IMR-90 (cell line): ENCODE measurements around the gene INAVA. TPM values are rescaled to one million over a fixed set of nuclear protein-coding genes. Genes with fewer than 3 reads are reported as not detected.

Experiments
- ATAC-seq: fragments of 200-7000 bp; cut with Tn5 transposase; 2 replicates; pipeline ENCODE4 v1.9.1; 2020; ENCODE audit warnings: low read depth, mild to moderate bottlenecking, moderate library complexity
- BruUV-seq: library from RNA; stranded (reverse); fragments of 400-500 nt; replicated peaks from 2 replicates; lab custom pipeline; 2021; lab: Mats Ljungman, UMichigan
- CTCF ChIA-PET: fragments of 300-600 bp; formaldehyde crosslinking; extraction: SDS; loops from one replicate; lab custom pipeline; 2021; ENCODE audit warnings: antibody characterized with exemption; lab: Yijun Ruan, JAX
- POLR2A ChIA-PET: fragments of 300-600 bp; sonication (Branson Sonifier 250); formaldehyde crosslinking; loops from one replicate; lab custom pipeline; 2022; ENCODE audit warnings: antibody characterized with exemption; ENCODE audit not compliant: unreplicated experiment; lab: Charles Lee
- DNase-seq: peaks from one replicate; pipeline ENCODE4 v3.0.0; 2013
- H2AFZ ChIP-seq: replicated peaks from 2 replicates; pipeline ENCODE3; 2013; ENCODE audit warnings: low read length, mild to moderate bottlenecking; ENCODE audit not compliant: poor library complexity
- H2AK5ac ChIP-seq: 2 replicates; pipeline ENCODE4 v1.6.1; 2013; ENCODE audit warnings: low read depth, low read length, inconsistent platforms
- H2AK9ac ChIP-seq: replicated peaks from 2 replicates; pipeline ENCODE3; 2013; ENCODE audit warnings: mild to moderate bottlenecking, low read depth, low read length, moderate library complexity; ENCODE audit not compliant: poor library complexity
- H2BK120ac ChIP-seq: 2 replicates; pipeline ENCODE4 v1.6.1; 2013; ENCODE audit warnings: low read depth, low read length, inconsistent platforms
- H2BK15ac ChIP-seq: 3 replicates; pipeline ENCODE4 v1.6.1; 2013; ENCODE audit warnings: low read depth, low read length, inconsistent platforms
- H2BK20ac ChIP-seq: 2 replicates; pipeline ENCODE4 v1.6.1; 2013; ENCODE audit warnings: low read depth, mild to moderate bottlenecking, inconsistent platforms, low read length, moderate library complexity
- H2BK5ac ChIP-seq: 2 replicates; pipeline ENCODE4 v1.6.1; 2013; ENCODE audit warnings: mild to moderate bottlenecking, low read depth, low read length, inconsistent platforms; ENCODE audit not compliant: poor library complexity, severe bottlenecking
- H3K14ac ChIP-seq: replicated peaks from 2 replicates; pipeline ENCODE4 v1.6.1; 2013; ENCODE audit warnings: low read depth, low read length, inconsistent platforms
- H3K18ac ChIP-seq: 2 replicates; pipeline ENCODE4 v1.6.1; 2013; ENCODE audit warnings: low read depth, low read length, control low read depth
- H3K23ac ChIP-seq: 2 replicates; pipeline ENCODE4 v1.6.1; 2013; ENCODE audit warnings: low read depth, low read length, inconsistent platforms
- H3K27ac ChIP-seq: 2 replicates; pipeline ENCODE4 v1.5.1; 2013; ENCODE audit warnings: mild to moderate bottlenecking, control low read depth, low read length; ENCODE audit not compliant: insufficient read depth
- H3K27me3 ChIP-seq: 2 replicates; pipeline ENCODE4 v1.6.1; 2013; ENCODE audit warnings: low read length; ENCODE audit not compliant: control insufficient read depth, insufficient read depth
- H3K36me3 ChIP-seq: 2 replicates; pipeline ENCODE4 v1.6.1; 2013; ENCODE audit warnings: low read length, mixed read lengths; ENCODE audit not compliant: control insufficient read depth, insufficient read depth
- H3K4ac ChIP-seq: 2 replicates; pipeline ENCODE4 v1.6.1; 2013; ENCODE audit warnings: low read depth, low read length, inconsistent platforms
- H3K4me1 ChIP-seq: 2 replicates; pipeline ENCODE4 v1.6.1; 2013; ENCODE audit warnings: low read length, mixed read lengths; ENCODE audit not compliant: control insufficient read depth, insufficient read depth
- H3K4me2 ChIP-seq: 2 replicates; pipeline ENCODE4 v1.6.1; 2013; ENCODE audit warnings: low read depth, mild to moderate bottlenecking, control low read depth, low read length, moderate library complexity
- H3K4me3 ChIP-seq: 2 replicates; pipeline ENCODE4 v1.5.1; 2013; ENCODE audit warnings: low read depth, mild to moderate bottlenecking, control low read depth, low read length, moderate library complexity; ENCODE audit not compliant: insufficient read depth
- H3K56ac ChIP-seq: 2 replicates; pipeline ENCODE4 v1.6.1; 2013; ENCODE audit warnings: low read length, inconsistent platforms; ENCODE audit not compliant: insufficient read depth; ENCODE audit errors: extremely low read depth
- H3K79me1 ChIP-seq, 2 experiments: 2 replicates each; pipeline ENCODE4 v1.6.1; 2013; ENCODE audit warnings: low read length in 2 of 2, inconsistent platforms in 1 of 2, low read depth in 1 of 2
- H3K9ac ChIP-seq: 2 replicates; pipeline ENCODE4 v1.6.1; 2013; ENCODE audit warnings: low read depth, low read length, control low read depth
- H3K9me1 ChIP-seq: 2 replicates; pipeline ENCODE4 v1.6.1; 2013; ENCODE audit warnings: low read length, inconsistent platforms; ENCODE audit not compliant: insufficient read depth
- H3K9me3 ChIP-seq: 2 replicates; pipeline ENCODE4 v1.6.1; 2013; ENCODE audit warnings: low read length; ENCODE audit not compliant: control insufficient read depth, insufficient read depth
- H4K20me1 ChIP-seq: 2 replicates; pipeline ENCODE4 v1.6.1; 2013; ENCODE audit warnings: low read length, inconsistent platforms; ENCODE audit not compliant: insufficient read depth
- H4K5ac ChIP-seq: 2 replicates; pipeline ENCODE4 v1.6.1; 2013; ENCODE audit warnings: mild to moderate bottlenecking, low read depth, low read length, control low read depth
- H4K8ac ChIP-seq, 2 experiments: 2 replicates each; pipeline ENCODE4 v1.6.1; 2013; ENCODE audit warnings: low read depth in 2 of 2, low read length in 2 of 2, control low read depth in 1 of 2, inconsistent platforms in 1 of 2
- H4K91ac ChIP-seq: 2 replicates; pipeline ENCODE4 v1.6.1; 2013; ENCODE audit warnings: low read depth, low read length, inconsistent platforms; ENCODE audit not compliant: insufficient read depth
- BHLHE40 ChIP-seq: fragments of 150-350 bp; IDR thresholded peaks from 2 replicates; pipeline ENCODE4 v1.6.1; 2016; ENCODE audit warnings: mild to moderate bottlenecking, low read depth, low read length
- CEBPB ChIP-seq: IDR thresholded peaks from 2 replicates; pipeline ENCODE4 v1.6.1; 2012; ENCODE audit warnings: low read depth, low read length, improper control_type of control experiment
- CHD1 ChIP-seq: IDR thresholded peaks from 2 replicates; pipeline ENCODE4 v1.6.1; 2012; ENCODE audit warnings: low read depth, low read length, improper control_type of control experiment
- FOS ChIP-seq: fragments of 150-350 bp; IDR thresholded peaks from 2 replicates; pipeline ENCODE4 v1.6.1; 2016; ENCODE audit warnings: low read depth, low read length
- MAFK ChIP-seq: IDR thresholded peaks from 2 replicates; pipeline ENCODE4 v1.6.1; 2012; ENCODE audit warnings: low read depth, low read length, improper control_type of control experiment
- MAZ ChIP-seq: IDR thresholded peaks from 2 replicates; pipeline ENCODE4 v1.6.1; 2012; ENCODE audit warnings: low read depth, mild to moderate bottlenecking, low read length, improper control_type of control experiment, moderate library complexity, borderline replicate concordance
- MXI1 ChIP-seq: IDR thresholded peaks from 2 replicates; pipeline ENCODE4 v1.6.1; 2012; ENCODE audit warnings: low read depth, mild to moderate bottlenecking, low read length, moderate library complexity, borderline replicate concordance
- NFE2L2 ChIP-seq: fragments of 150-350 bp; IDR thresholded peaks from 2 replicates; pipeline ENCODE4 v1.6.1; 2016; ENCODE audit warnings: low read depth, mild to moderate bottlenecking, low read length
- POLR2A ChIP-seq: IDR thresholded peaks from 2 replicates; pipeline ENCODE4 v1.6.1; 2012; ENCODE audit warnings: mild to moderate bottlenecking, low read depth, low read length
- RAD21 ChIP-seq: IDR thresholded peaks from 2 replicates; pipeline ENCODE4 v1.6.1; 2012; ENCODE audit warnings: low read length, improper control_type of control experiment
- RCOR1 ChIP-seq: IDR thresholded peaks from 2 replicates; pipeline ENCODE4 v1.6.1; 2012; ENCODE audit warnings: mild to moderate bottlenecking, low read length, improper control_type of control experiment; ENCODE audit not compliant: insufficient replicate concordance
- RFX5 ChIP-seq: IDR thresholded peaks from 2 replicates; pipeline ENCODE4 v1.8.0; 2012; ENCODE audit warnings: low read depth, mild to moderate bottlenecking, low read length, moderate library complexity
- SMC3 ChIP-seq: fragments of 150-350 bp; IDR thresholded peaks from 2 replicates; pipeline ENCODE4 v1.6.1; 2016; ENCODE audit warnings: low read depth, mild to moderate bottlenecking, antibody characterized with exemption, low read length, moderate library complexity
- WGBS, 2 experiments: methylation state at CpG; one replicate each; pipeline versions ENCODE4 v1.1.5 to v1.1.7; 2013; ENCODE audit warnings: missing lambda C conversion rate in 2 of 2; ENCODE audit not compliant: insufficient read length in 1 of 2; ENCODE audit errors: extremely low coverage in 2 of 2; 5-methylcytosine and 5-hydroxymethylcytosine counted together
- dilution Hi-C: fragments of 300-500 bp; cut with HindIII; formaldehyde crosslinking; loops from one replicate; pipeline ENCODE4 v1.14.3; 2018; ENCODE audit warnings: low sequenced_read_pairs; ENCODE audit not compliant: unreplicated experiment
- in situ Hi-C: fragments of 300-500 bp; cut with MboI; formaldehyde crosslinking; loops from 3 replicates; pipeline ENCODE4 v1.14.3; 2019; ENCODE audit warnings: low sequenced_read_pairs, inconsistent platforms, mixed read lengths
- intact Hi-C: fragments of 100-400 bp; cut with micrococcal nuclease; formaldehyde crosslinking; loops from 2 replicates; pipeline ENCODE4 v1.10.0; 2022
- polyA plus RNA-seq, 3 experiments: library from polyadenylated mRNA; depleted of rRNA; stranded (reverse); fragments of >200 nt; gene quantifications; 2 replicates each; pipeline ENCODE4 v1.2.3, GENCODE V29; 2012; ENCODE audit warnings: low replicate concordance in 1 of 3
- total RNA-seq: library from RNA; depleted of rRNA; stranded (reverse); fragments of >200 nt; gene quantifications from 2 replicates; pipeline ENCODE4 v1.2.3, GENCODE V29; 2012
- TF ChIP-seq, protein P1 (sequence below): fragments of 150-350 bp; IDR thresholded peaks from 2 replicates; pipeline ENCODE4 v1.6.1; 2017; ENCODE audit warnings: mild to moderate bottlenecking, antibody characterized with exemption, low read length, low read depth
- TF ChIP-seq, protein P2 (sequence below): fragments of 150-350 bp; IDR thresholded peaks from 2 replicates; pipeline ENCODE4 v1.6.1; 2016; ENCODE audit warnings: low read depth, mild to moderate bottlenecking, low read length, moderate library complexity, borderline replicate concordance
- TF ChIP-seq, protein P3 (sequence below): conservative IDR thresholded peaks from 2 replicates; pipeline ENCODE4 v1.5.1; 2012; ENCODE audit warnings: mild to moderate bottlenecking, low read depth, low read length, improper control_type of control experiment

Gene INAVA
- total and polyA plus RNA-seq, 2 of the 4 experiments (the other 2 are of a cell fraction), result under 0.01 to 0.07 TPM

DNA sequence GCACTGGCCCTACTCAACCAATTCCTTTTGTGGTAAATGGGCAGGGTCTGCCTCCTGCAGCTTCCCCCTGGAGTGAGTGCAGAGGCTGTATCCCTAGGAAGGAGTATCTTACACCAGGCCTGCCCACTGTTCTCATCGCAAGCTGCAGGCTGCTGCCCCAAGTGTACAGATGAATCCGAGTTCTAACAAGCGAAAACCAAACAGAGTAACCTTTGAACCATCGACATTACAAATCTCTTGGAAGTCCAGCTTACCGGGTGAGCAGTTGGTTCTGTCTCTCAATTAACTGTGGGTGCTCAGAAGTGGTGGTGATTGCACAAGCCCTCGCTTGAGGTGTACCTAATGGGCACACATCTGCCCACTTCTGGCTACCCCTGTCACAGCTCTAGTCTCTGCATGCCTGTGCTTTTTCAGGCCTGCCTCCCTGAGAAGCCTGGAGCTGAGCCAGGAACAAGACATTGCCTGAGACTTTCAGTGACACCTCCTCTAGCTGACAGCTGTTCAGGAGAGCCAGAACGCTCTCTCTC, 22.7 kb downstream of the INAVA start:
- dilution Hi-C loops (no loop called here), intact Hi-C loops (no loop called here)
- POLR2A ChIA-PET, result no interaction called here

More for the DNA sequence above, 22.7 kb downstream of the INAVA start:
- Histone ChIP-seq H4K20me1 (no peaks in the 10 kb centered on the region), H3K4me2 (no peak overlapping the region), H4K91ac (no peak overlapping the region), H3K27ac (no peak overlapping the region), H3K79me1 (no peaks in the 10 kb centered on the region), H3K4me1 (no peaks in the 10 kb centered on the region), H2BK5ac (no peak overlapping the region), H2BK20ac (no peak overlapping the region), H3K36me3 (no peaks in the 10 kb centered on the region), H3K23ac (no peak overlapping the region), H3K4ac (no peak overlapping the region), H3K18ac (no peak overlapping the region), H2BK120ac (no peak overlapping the region), H2BK15ac (no peak overlapping the region), H2AK9ac (no peak overlapping the region), H3K9me1 (no peaks in the 10 kb centered on the region), H3K27me3 (peaks cover 31% of the 10 kb centered on the region), H3K9ac (no peak overlapping the region), H2AK5ac (no peak overlapping the region), H3K9me3 (no peaks in the 10 kb centered on the region), H3K14ac (no peak overlapping the region), H3K4me3 (no peak overlapping the region), H4K8ac (no peak overlapping the region), H4K5ac (no peak overlapping the region), H2AFZ (no peak overlapping the region), H3K56ac (no peak overlapping the region)
- TF ChIP-seq SMC3, result no peak
- TF ChIP-seq, protein P1, sequence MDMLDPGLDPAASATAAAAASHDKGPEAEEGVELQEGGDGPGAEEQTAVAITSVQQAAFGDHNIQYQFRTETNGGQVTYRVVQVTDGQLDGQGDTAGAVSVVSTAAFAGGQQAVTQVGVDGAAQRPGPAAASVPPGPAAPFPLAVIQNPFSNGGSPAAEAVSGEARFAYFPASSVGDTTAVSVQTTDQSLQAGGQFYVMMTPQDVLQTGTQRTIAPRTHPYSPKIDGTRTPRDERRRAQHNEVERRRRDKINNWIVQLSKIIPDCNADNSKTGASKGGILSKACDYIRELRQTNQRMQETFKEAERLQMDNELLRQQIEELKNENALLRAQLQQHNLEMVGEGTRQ, result no peak
- no peak for TF ChIP-seq MAFK
- no peak for TF ChIP-seq RFX5
- TF ChIP-seq, protein P2, sequence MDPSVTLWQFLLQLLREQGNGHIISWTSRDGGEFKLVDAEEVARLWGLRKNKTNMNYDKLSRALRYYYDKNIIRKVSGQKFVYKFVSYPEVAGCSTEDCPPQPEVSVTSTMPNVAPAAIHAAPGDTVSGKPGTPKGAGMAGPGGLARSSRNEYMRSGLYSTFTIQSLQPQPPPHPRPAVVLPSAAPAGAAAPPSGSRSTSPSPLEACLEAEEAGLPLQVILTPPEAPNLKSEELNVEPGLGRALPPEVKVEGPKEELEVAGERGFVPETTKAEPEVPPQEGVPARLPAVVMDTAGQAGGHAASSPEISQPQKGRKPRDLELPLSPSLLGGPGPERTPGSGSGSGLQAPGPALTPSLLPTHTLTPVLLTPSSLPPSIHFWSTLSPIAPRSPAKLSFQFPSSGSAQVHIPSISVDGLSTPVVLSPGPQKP, result no peak
- no peak for TF ChIP-seq CEBPB
- TF ChIP-seq, protein P3, sequence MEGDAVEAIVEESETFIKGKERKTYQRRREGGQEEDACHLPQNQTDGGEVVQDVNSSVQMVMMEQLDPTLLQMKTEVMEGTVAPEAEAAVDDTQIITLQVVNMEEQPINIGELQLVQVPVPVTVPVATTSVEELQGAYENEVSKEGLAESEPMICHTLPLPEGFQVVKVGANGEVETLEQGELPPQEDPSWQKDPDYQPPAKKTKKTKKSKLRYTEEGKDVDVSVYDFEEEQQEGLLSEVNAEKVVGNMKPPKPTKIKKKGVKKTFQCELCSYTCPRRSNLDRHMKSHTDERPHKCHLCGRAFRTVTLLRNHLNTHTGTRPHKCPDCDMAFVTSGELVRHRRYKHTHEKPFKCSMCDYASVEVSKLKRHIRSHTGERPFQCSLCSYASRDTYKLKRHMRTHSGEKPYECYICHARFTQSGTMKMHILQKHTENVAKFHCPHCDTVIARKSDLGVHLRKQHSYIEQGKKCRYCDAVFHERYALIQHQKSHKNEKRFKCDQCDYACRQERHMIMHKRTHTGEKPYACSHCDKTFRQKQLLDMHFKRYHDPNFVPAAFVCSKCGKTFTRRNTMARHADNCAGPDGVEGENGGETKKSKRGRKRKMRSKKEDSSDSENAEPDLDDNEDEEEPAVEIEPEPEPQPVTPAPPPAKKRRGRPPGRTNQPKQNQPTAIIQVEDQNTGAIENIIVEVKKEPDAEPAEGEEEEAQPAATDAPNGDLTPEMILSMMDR, result no peak
- no peak for TF ChIP-seq MXI1
- TF ChIP-seq RCOR1, result no peak
- TF ChIP-seq MAZ, result no peak
- TF ChIP-seq NFE2L2, result no peak
- TF ChIP-seq CHD1, result no peak
- TF ChIP-seq POLR2A, result no peak
- TF ChIP-seq BHLHE40, result no peak
- TF ChIP-seq RAD21, result no peak
- TF ChIP-seq FOS, result no peak
- no TSS peak for BruUV-seq
- 85% methylated on average over 4 of the region's 7 CpGs; no CpG with 5 or more reads in 1 of the 2 experiments for WGBS, 2 experiments
- DNase-seq (no peak), ATAC-seq (no peak)
- in situ Hi-C loops, result no loop called here
- CTCF ChIA-PET, result interaction anchor here (0.8 kb wide), 1 partner anchor 134 kb away, joined by 3 read pairs; no protein-coding TSS in a partner anchor
